OCI-LY7 (cell line): Measurements from ENCODE around the gene PLA1A. TPM values are rescaled to one million over a fixed set of nuclear protein-coding genes. Genes with fewer than 3 reads are reported as not detected.

Experiments used
- BruUV-seq: library from RNA; stranded (reverse); fragments of 400-500 nt; replicated peaks from 2 replicates; lab custom pipeline; 2021; lab: Mats Ljungman, UMichigan
- CTCF ChIA-PET: fragments of 300-600 bp; sonication (Branson Sonifier 250); formaldehyde crosslinking; loops from one replicate; lab custom pipeline; 2022; ENCODE audit warnings: antibody characterized with exemption; ENCODE audit not compliant: unreplicated experiment; lab: Charles Lee
- POLR2A ChIA-PET: fragments of 300-600 bp; sonication (Branson Sonifier 250); formaldehyde crosslinking; loops from one replicate; lab custom pipeline; 2022; ENCODE audit warnings: antibody characterized with exemption; lab: Charles Lee
- DNase-seq: peaks from one replicate; pipeline ENCODE4 v3.0.0-alpha.2; 2015; ENCODE audit warnings: low spot score
- H2AFZ ChIP-seq: fragments of 200-600 bp; sonication (generic), shearing (Covaris generic); 2 replicates; pipeline ENCODE4 v1.6.1; 2014; ENCODE audit warnings: mild to moderate bottlenecking, antibody characterized with exemption, low read length, moderate library complexity
- H3K27ac ChIP-seq: fragments of 200-600 bp; sonication (generic); 2 replicates; pipeline ENCODE4 v1.5.1; 2014; ENCODE audit warnings: mixed run types, low read depth, mild to moderate bottlenecking, moderate library complexity, low read length, inconsistent platforms; ENCODE audit not compliant: poor library complexity, severe bottlenecking
- H3K36me3 ChIP-seq: fragments of 200-600 bp; sonication (generic); 2 replicates; pipeline ENCODE4 v1.6.1; 2014; ENCODE audit warnings: mild to moderate bottlenecking, antibody characterized with exemption, low read length, moderate library complexity, mixed read lengths; ENCODE audit not compliant: insufficient read depth
- H3K4me1 ChIP-seq: fragments of 200-600 bp; sonication (generic); 2 replicates; pipeline ENCODE4 v1.5.1; 2014; ENCODE audit warnings: mild to moderate bottlenecking, low read length; ENCODE audit not compliant: insufficient read depth, poor library complexity, severe bottlenecking
- H3K4me2 ChIP-seq: fragments of 200-600 bp; sonication (generic); 2 replicates; pipeline ENCODE4 v1.6.1; 2014; ENCODE audit warnings: mild to moderate bottlenecking, low read length
- H3K4me3 ChIP-seq: fragments of 200-600 bp; sonication (generic); 2 replicates; pipeline ENCODE4 v1.5.1; 2014; ENCODE audit warnings: mild to moderate bottlenecking, low read depth, low read length; ENCODE audit not compliant: poor library complexity, severe bottlenecking
- H3K79me2 ChIP-seq: fragments of 200-600 bp; sonication (generic); 2 replicates; pipeline ENCODE4 v1.6.1; 2016; ENCODE audit warnings: low read depth, mild to moderate bottlenecking, low read length, moderate library complexity, mixed read lengths; ENCODE audit not compliant: insufficient read depth
- H3K9me2 ChIP-seq: fragments of 200-600 bp; sonication (generic); 2 replicates; pipeline ENCODE4 v1.6.1; 2016; ENCODE audit warnings: mild to moderate bottlenecking, low read length, mixed read lengths; ENCODE audit not compliant: insufficient read depth
- H3K9me3 ChIP-seq: fragments of 200-600 bp; sonication (generic); 2 replicates; pipeline ENCODE4 v1.6.1; 2014; ENCODE audit warnings: mild to moderate bottlenecking, mixed run types, low read length, mixed read lengths
- H4K20me1 ChIP-seq: fragments of 200-600 bp; sonication (generic); 2 replicates; pipeline ENCODE4 v1.6.1; 2014; ENCODE audit warnings: mild to moderate bottlenecking, antibody characterized with exemption, low read length, moderate library complexity, mixed read lengths; ENCODE audit not compliant: insufficient read depth
- EZH2phosphoT487 ChIP-seq: fragments of 200-600 bp; sonication (generic); IDR thresholded peaks from 2 replicates; pipeline ENCODE4 v1.6.1; 2018; ENCODE audit warnings: low read depth, borderline replicate concordance, mild to moderate bottlenecking, mixed run types, antibody characterized with exemption, low read length, moderate library complexity, mixed read lengths
- intact Hi-C: fragments of 100-400 bp; cut with micrococcal nuclease; formaldehyde crosslinking; loops from one replicate; pipeline ENCODE4 v1.10.0; 2022; ENCODE audit not compliant: unreplicated experiment
- total RNA-seq, 2 experiments: library from RNA; depleted of rRNA in 1 of 2; stranded (reverse); fragments of >200 nt in 1 of 2; shearing (Covaris generic) in 1 of 2; gene quantifications; 2 replicates each; pipeline ENCODE4 v1.2.3, GENCODE V29; 2014 to 2022
- TF ChIP-seq, protein P1 (sequence below): fragments of 200-600 bp; sonication (generic); conservative IDR thresholded peaks from 2 replicates; pipeline ENCODE4 v1.5.1; 2014; ENCODE audit warnings: mild to moderate bottlenecking, antibody characterized with exemption, low read length, moderate library complexity, mixed read lengths

Gene PLA1A
- total RNA-seq, 2 experiments from 2014 or later: not detected

- H3K9me2 ChIP-seq: no peaks in the 10 kb centered on the region
- no peaks in the 10 kb centered on the region for H3K36me3 ChIP-seq
- CTCF ChIA-PET: no interaction called here
- POLR2A ChIA-PET: no interaction called here
- no peak overlapping the region for H3K27ac ChIP-seq
- DNase-seq: no peak
- no peak overlapping the region for H3K4me2 ChIP-seq
- H3K79me2 ChIP-seq: no peaks in the 10 kb centered on the region
- TF ChIP-seq, protein P1, sequence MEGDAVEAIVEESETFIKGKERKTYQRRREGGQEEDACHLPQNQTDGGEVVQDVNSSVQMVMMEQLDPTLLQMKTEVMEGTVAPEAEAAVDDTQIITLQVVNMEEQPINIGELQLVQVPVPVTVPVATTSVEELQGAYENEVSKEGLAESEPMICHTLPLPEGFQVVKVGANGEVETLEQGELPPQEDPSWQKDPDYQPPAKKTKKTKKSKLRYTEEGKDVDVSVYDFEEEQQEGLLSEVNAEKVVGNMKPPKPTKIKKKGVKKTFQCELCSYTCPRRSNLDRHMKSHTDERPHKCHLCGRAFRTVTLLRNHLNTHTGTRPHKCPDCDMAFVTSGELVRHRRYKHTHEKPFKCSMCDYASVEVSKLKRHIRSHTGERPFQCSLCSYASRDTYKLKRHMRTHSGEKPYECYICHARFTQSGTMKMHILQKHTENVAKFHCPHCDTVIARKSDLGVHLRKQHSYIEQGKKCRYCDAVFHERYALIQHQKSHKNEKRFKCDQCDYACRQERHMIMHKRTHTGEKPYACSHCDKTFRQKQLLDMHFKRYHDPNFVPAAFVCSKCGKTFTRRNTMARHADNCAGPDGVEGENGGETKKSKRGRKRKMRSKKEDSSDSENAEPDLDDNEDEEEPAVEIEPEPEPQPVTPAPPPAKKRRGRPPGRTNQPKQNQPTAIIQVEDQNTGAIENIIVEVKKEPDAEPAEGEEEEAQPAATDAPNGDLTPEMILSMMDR: no peak
- no peak for TF ChIP-seq EZH2phosphoT487
- no peak overlapping the region for H2AFZ ChIP-seq
- no peaks in the 10 kb centered on the region for H3K9me3 ChIP-seq
- no peaks in the 10 kb centered on the region for H4K20me1 ChIP-seq
- H3K4me1 ChIP-seq: no peaks in the 10 kb centered on the region
- H3K4me3 ChIP-seq: no peak overlapping the region
- no TSS peak for BruUV-seq
- intact Hi-C loops: no loop called here
These were observed 2.0 kb downstream of the PLA1A start for GRCh38 chr3:119599558-119600174.

- peak; percentile 18 for DNase-seq
- Histone ChIP-seq H3K4me2 (no peak overlapping the region), H3K4me1 (no peaks in the 10 kb centered on the region)
These were observed 3.0 kb downstream of the PLA1A start for GRCh38 chr3:119600732-119601131.

GRCh38 chr3:119601154-119601553 is 3.5 kb downstream of the PLA1A start:
- H2AFZ ChIP-seq: no peak overlapping the region
- H3K9me3 ChIP-seq: no peaks in the 10 kb centered on the region
- H3K4me2 ChIP-seq: no peak overlapping the region
- CTCF ChIA-PET: no interaction called here
- H3K4me3 ChIP-seq: no peak overlapping the region
- no peaks in the 10 kb centered on the region for H3K9me2 ChIP-seq
- DNase-seq: no peak
- H3K79me2 ChIP-seq: no peaks in the 10 kb centered on the region
- BruUV-seq: no TSS peak
- H3K4me1 ChIP-seq: no peaks in the 10 kb centered on the region
- POLR2A ChIA-PET: interaction anchor here (0.5 kb wide), 1 partner anchor 83 kb away, joined by 4 read pairs; no protein-coding TSS in a partner anchor
- no peaks in the 10 kb centered on the region for H4K20me1 ChIP-seq
- intact Hi-C loops: no loop called here
- H3K27ac ChIP-seq: no peak overlapping the region
- no peak for TF ChIP-seq EZH2phosphoT487
- TF ChIP-seq, protein P1: no peak
- H3K36me3 ChIP-seq: no peaks in the 10 kb centered on the region

More at GRCh38 chr3:119600732-119601131, 3.0 kb downstream of the PLA1A start:
- Histone ChIP-seq H3K27ac (no peak overlapping the region), H3K9me2 (no peaks in the 10 kb centered on the region), H2AFZ (no peak overlapping the region), H4K20me1 (no peaks in the 10 kb centered on the region), H3K79me2 (no peaks in the 10 kb centered on the region), H3K9me3 (no peaks in the 10 kb centered on the region), H3K36me3 (no peaks in the 10 kb centered on the region), H3K4me3 (no peak overlapping the region)
- no TSS peak for BruUV-seq
- TF ChIP-seq EZH2phosphoT487: no peak
- TF ChIP-seq, protein P1: peak; percentile 56
- ChIA-PET POLR2A (no interaction called here), CTCF (no interaction called here)
- intact Hi-C loops: no loop called here
